Activated naive CD8-positive, alpha-beta T cell (primary cell): Measurements from ENCODE around the gene KRT3.

Experiments used
- H3K27ac Mint-ChIP-seq: one replicate; pipeline ENCODE4 v1.8.0; 2021; ENCODE audit warnings: mixed read lengths
- H3K27me3 Mint-ChIP-seq: one replicate; pipeline ENCODE4 v1.8.0; 2021; ENCODE audit warnings: mixed read lengths
- H3K36me3 Mint-ChIP-seq: one replicate; pipeline ENCODE4 v1.8.0; 2021; ENCODE audit warnings: mixed read lengths
- H3K4me1 Mint-ChIP-seq: one replicate; pipeline ENCODE4 v1.8.0; 2021; ENCODE audit warnings: low read depth, mixed read lengths
- H3K4me3 Mint-ChIP-seq: one replicate; pipeline ENCODE4 v1.8.0; 2021; ENCODE audit warnings: mild to moderate bottlenecking, mixed read lengths
- H3K9me3 Mint-ChIP-seq: one replicate; pipeline ENCODE4 v1.8.0; 2021; ENCODE audit warnings: low read depth, mixed read lengths

KRT3 gene

DNA sequence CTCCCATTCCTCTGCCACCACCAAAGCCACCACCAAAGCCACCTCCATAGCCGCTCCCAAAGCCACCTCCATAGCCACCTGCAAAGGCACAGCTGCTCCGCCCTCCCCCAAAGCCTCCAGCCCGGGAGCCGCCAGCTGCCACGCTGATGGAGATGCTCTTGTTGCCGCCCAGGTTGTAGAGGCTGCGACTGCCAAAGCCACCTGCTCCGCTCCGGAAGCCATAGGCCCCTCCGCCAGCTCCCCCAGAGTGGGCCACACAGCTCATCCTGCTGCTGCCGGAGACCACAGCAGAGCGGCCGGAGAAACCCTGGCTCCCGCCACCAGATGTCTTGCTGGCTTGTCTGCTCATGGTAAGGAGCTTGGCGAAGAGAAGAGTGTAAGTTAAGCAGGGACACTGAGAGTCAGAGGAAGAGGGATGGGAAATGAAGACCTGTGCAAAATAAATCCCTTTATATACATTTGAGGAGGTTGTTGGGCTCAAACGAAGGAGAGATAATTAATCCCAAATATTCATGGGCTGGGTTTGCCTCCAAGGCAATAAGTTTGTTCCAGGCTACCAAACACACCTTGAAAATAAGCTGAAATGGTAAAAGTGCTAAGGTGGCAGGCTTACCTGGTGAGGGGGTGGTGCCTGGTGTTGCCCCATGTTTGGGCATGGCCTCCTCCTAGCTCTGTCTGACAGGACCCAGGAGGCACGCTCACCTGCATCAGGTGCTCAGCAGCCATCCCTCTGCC, at the start of gene KRT3:
TSS of gene KRT3 (minus strand) at position 424 of the 735 bp plus-strand sequence. CDS start at position 349, 75 bp downstream.
- Mint-ChIP-seq H3K27ac (no peak within 1 kb of the TSS), H3K4me1 (peaks cover 14% of the 10 kb centered on the region), H3K9me3 (no peaks in the 10 kb centered on the region), H3K4me3 (no peak within 1 kb of the TSS), H3K27me3 (peaks cover 1% of the 10 kb centered on the region), H3K36me3 (no peaks in the 10 kb centered on the region)

DNA sequence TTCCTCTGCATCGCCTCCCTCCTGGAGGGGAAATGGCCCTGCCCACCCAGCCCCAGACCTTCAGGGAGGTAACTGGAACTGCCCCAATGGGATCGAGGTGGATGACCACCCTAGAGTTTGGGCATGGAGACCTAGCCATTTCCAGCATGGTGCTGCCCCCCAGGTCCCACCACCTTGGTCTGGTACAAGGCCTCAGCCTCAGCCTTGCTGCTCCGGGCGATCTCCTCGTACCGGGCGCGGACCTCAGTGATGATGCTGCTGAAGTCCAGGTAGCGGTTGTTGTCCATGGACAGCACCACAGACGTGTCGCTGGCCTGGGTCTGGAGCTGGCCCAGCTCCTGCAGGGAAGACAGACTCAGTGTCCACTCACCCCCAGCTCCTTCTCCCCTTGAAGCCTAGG, 48.5 kb upstream of the KRT3 start:
- H3K27ac Mint-ChIP-seq = no peak overlapping the region
- H3K27me3 Mint-ChIP-seq = no peaks in the 10 kb centered on the region
- H3K9me3 Mint-ChIP-seq = no peaks in the 10 kb centered on the region
- H3K36me3 Mint-ChIP-seq = no peaks in the 10 kb centered on the region
- H3K4me1 Mint-ChIP-seq = peaks cover 6% of the 10 kb centered on the region
- no peak overlapping the region for H3K4me3 Mint-ChIP-seq

DNA sequence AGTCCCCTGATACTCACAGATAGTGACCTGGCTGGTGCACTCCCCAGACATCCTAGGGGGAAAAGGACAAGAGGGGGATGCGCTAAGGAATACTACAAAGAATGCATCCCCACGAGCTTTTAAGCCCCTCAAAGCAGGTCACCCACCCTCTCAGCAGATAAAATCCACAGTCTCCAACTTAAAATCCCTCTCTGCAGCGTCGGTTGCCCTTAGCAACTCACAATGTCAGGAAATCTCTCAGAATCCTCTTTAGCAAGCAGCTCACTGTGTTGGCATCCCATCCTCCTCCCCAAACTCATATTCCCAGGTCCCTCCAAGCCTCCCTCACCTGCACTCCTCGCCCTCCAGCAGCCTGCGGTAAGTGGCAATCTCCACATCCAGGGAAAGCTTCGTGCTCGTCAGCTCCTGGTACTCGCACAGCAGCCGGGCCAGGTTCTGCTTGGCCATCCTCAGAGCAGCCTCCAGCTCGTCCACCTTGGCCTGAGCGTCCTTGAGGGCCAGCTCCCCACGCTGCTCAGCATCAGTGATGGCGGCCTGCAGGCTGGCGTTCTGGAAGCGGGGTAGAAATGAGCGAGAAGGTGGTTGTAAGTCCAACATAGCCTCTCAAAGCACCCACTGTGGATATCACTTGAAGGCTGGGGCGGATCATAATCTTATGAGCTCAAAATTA, 43.7 kb upstream of the KRT3 start:
- Mint-ChIP-seq H3K27me3 (no peaks in the 10 kb centered on the region), H3K36me3 (no peaks in the 10 kb centered on the region), H3K4me1 (peaks cover 50% of the 10 kb centered on the region), H3K4me3 (no peak overlapping the region), H3K9me3 (no peaks in the 10 kb centered on the region), H3K27ac (peak overlapping the region; percentile 51)

DNA sequence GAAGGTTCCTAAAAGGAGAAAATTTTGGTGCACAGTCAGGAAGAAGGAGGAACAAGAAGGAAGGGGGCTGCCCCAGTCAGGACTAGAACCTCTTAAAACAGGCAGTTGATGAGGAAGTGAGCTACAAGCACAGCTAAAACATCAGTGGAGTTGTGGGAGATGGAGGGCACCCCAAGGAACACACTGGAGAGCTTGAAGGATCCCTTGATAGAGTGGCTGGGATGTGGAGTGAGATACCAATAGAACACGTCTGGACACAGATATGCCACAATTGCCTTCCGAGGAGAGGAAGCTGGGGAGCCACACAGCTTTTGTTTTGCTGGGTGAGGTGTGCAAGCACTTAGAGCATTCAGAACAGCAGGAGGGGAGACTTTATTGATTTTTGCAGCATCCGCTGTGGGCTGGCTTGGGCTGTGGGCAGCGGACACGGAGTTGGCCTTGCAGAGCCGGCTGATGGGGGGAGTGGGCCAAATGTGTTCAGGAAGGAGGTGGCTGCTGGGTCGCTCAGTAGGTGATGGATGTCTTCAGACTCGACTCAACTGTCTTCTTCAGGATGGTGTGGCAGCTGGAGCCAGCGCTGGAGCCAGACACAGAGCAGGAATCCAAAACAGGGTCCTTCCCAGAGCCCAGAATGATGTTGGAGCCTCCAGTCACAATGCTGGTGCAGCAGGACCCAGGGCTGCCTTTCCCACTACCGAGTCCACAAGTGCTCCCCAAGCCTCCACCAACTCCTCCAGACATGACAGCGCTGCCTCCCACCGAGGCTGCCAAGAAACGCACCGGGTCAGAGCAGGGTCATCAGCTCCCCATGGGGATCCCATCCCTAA, 42.9 kb upstream of the KRT3 start:
- peaks cover 52% of the 10 kb centered on the region for H3K4me1 Mint-ChIP-seq
- H3K4me3 Mint-ChIP-seq = no peak overlapping the region
- no peaks in the 10 kb centered on the region for H3K9me3 Mint-ChIP-seq
- H3K27me3 Mint-ChIP-seq = no peaks in the 10 kb centered on the region
- H3K27ac Mint-ChIP-seq = peak overlapping the region; percentile 71
- H3K36me3 Mint-ChIP-seq = no peaks in the 10 kb centered on the region

DNA sequence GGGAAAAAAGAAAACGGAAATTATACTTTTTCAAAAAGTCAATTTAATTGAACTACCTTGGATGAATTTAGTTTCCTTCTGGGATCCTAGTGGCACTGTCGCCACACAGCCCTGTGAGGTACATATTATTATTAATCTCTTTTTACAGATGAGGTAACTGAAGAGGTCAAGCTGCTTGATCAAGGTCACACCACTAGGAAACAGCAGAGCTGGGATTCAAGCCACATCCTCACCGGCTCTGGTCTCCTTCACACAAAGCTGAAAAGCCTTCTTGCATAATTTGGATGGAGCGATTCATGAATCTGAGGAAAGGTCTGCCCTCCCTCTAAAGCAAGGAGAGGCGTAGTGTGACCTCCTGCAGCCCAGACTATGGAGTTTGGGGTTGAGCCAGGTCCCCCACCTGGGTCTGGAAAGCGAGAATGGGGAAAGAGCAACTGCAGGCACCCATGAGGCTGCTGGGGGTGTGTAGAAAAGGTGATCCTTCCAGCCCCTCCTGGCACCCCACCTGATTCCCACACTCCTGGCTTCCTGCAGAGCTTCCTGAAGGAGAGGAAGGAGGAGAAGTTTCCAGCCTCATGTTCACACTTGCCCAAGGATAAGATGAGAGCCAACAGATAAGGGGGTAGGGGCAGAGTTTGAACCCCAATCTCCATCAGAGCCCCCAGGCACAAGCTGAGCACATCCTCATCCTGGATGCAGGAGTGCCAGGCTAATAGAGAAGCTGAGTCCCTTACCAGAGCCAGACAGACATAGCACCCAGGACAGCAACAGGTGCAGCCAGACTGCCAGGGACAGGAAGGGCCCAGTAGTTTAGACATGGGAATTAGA, 42.1 kb upstream of the KRT3 start:
- H3K27me3 Mint-ChIP-seq = no peaks in the 10 kb centered on the region
- H3K4me1 Mint-ChIP-seq = peaks cover 52% of the 10 kb centered on the region
- H3K36me3 Mint-ChIP-seq = no peaks in the 10 kb centered on the region
- H3K27ac Mint-ChIP-seq = peak overlapping the region; percentile 99
- H3K9me3 Mint-ChIP-seq = no peaks in the 10 kb centered on the region
- no peak overlapping the region for H3K4me3 Mint-ChIP-seq

DNA sequence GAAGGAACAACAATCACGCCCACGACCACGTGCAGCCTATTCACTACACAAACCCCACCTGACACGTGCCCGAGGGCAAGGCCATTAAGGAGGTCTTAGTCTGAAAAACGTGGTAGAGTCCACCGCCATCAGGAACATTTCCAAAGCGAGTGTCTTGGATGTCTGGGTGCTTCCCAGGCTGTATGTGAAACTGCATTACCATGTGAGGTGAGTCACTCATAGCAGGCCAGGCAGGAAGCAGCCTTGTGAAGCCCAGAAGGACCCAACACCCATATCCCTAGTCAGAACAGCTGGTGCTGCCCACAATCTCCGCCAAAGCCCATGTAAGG, 41.5 kb upstream of the KRT3 start:
- H3K36me3 Mint-ChIP-seq = no peaks in the 10 kb centered on the region
- no peaks in the 10 kb centered on the region for H3K27me3 Mint-ChIP-seq
- peak overlapping the region; percentile 99 for H3K27ac Mint-ChIP-seq
- no peaks in the 10 kb centered on the region for H3K9me3 Mint-ChIP-seq
- peak overlapping the region; percentile 49 for H3K4me3 Mint-ChIP-seq
- H3K4me1 Mint-ChIP-seq = peaks cover 50% of the 10 kb centered on the region

DNA sequence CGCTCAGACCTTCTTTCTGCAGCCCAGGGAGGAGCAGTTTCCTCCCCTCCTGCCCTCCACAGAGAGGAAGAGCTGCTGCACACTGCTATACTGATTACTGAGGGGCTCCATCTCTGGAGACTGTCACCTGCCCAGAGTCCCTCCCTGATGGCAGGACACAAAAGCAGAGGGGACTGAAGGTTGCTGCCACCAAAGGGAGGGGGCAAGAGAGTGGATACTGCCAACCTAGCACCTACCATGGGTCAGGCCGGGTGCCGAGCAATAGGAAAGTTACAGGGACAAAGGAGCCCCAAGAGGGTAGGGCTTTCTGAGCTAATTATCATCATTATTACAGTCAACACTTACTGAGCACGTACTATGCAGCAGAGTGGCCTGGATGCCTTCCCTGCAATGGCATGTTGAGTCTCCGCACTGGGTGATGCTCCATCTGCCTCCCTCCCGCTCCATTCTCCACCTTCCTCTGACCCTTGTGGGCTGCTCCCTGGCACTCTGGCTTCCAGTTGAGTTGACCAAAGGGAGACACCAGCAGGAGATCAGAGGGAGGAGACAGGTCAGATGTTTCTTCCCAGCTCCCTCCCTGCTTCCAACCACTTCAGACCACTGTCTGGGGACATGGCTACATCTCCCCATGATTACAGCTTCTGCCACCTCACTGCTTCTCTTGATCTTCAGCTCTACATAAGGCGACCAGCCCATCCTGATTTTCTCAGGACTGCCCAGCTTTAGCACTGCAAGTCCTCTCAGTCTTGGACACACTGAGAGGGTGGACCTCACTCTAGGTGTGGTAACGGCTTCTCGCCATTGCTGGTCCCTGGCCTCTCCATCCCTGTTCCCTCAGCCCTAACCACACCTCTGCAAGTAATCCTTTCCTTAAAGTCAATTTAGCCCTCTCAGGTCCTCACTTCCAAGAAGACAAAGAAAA, 40.8 kb upstream of the KRT3 start:
- peak overlapping the region; percentile 99 for H3K27ac Mint-ChIP-seq
- no peaks in the 10 kb centered on the region for H3K9me3 Mint-ChIP-seq
- H3K27me3 Mint-ChIP-seq = no peaks in the 10 kb centered on the region
- no peaks in the 10 kb centered on the region for H3K36me3 Mint-ChIP-seq
- H3K4me1 Mint-ChIP-seq = peaks cover 46% of the 10 kb centered on the region
- peak overlapping the region; percentile 58 for H3K4me3 Mint-ChIP-seq

DNA sequence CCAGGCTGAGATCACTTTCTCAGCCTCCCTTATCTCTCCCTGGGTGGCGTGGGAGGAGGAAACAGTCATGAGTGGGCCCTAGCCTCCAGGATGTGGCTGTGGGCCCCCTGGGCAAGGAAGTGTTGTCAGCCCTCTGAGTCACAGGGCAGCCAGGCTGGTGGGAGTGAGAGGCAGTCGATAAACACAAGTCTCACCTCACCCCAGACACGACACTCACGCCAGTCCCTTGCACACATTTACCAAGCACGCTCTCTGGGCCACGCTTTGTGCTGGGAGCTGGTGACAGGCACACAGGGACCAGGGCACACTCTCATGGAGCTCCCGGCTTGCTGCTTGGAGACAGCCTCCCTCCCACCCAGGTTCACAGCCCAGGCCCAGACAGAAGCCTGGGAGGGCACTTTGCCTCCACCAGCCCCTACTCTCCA, 40.1 kb upstream of the KRT3 start:
- H3K4me1 Mint-ChIP-seq = peaks cover 46% of the 10 kb centered on the region
- H3K4me3 Mint-ChIP-seq = peak overlapping the region; percentile 58
- no peaks in the 10 kb centered on the region for H3K36me3 Mint-ChIP-seq

DNA sequence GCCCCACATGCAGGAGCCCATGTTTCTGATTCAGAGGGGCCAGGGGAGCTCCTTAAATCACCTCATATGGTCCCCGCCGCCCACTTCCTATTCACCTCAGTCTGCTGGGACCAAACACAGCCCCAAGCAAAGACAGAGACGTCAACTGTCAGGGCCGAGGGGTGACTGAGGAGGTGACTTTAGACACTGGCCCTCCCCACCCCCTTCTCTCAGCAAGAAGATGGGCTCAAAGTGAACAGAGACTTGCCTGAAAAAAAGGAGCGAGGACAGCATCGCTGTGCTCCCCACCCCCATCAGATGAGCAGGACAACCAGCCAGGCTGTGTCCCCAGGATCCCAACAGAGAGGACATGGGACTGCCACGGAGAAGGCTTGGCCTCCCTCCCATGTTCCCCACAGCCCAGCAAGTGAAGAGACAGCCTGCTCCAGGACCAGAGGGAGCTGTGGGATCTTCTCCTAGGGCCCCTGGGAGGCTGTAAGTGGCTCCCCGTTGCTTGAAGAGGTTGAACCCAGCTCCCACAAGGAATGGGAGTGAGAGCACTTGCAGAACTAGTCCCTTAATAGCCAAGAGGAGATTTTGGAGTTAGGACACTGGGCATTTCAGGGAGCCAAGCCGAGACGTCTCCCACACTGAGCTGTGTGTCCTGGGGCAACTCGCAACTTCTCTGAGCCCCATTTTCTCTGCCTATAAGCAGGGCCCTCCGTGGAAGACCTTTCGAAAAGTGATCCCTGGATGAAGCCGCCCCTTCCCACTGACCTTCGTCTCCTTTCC, 39.5 kb upstream of the KRT3 start:
- Mint-ChIP-seq H3K4me3 (peak overlapping the region; percentile 58), H3K9me3 (no peaks in the 10 kb centered on the region), H3K27me3 (no peaks in the 10 kb centered on the region), H3K27ac (peak overlapping the region; percentile 99), H3K4me1 (peaks cover 46% of the 10 kb centered on the region), H3K36me3 (no peaks in the 10 kb centered on the region)

More for the DNA sequence above, 40.1 kb upstream of the KRT3 start:
- H3K9me3 Mint-ChIP-seq = no peaks in the 10 kb centered on the region
- H3K27ac Mint-ChIP-seq = peak overlapping the region; percentile 99
- no peaks in the 10 kb centered on the region for H3K27me3 Mint-ChIP-seq

DNA sequence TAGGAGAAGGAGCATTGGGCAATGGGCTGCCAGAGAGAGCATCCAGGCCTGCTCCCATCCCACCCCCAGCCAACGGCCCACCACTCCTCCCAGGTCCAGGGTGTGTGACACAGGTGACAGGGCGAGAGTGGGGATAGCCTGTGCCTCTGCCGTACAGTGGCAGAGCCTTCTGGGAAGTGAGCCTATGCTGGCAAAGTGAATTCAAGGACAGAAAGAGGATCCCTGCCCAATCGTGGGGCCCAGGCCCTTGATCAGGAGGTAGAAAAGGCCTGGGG, 38.7 kb upstream of the KRT3 start:
- no peaks in the 10 kb centered on the region for H3K36me3 Mint-ChIP-seq
- no peak overlapping the region for H3K4me3 Mint-ChIP-seq
- no peaks in the 10 kb centered on the region for H3K9me3 Mint-ChIP-seq
- peak overlapping the region; percentile 81 for H3K27ac Mint-ChIP-seq
- peaks cover 46% of the 10 kb centered on the region for H3K4me1 Mint-ChIP-seq
- no peaks in the 10 kb centered on the region for H3K27me3 Mint-ChIP-seq

DNA sequence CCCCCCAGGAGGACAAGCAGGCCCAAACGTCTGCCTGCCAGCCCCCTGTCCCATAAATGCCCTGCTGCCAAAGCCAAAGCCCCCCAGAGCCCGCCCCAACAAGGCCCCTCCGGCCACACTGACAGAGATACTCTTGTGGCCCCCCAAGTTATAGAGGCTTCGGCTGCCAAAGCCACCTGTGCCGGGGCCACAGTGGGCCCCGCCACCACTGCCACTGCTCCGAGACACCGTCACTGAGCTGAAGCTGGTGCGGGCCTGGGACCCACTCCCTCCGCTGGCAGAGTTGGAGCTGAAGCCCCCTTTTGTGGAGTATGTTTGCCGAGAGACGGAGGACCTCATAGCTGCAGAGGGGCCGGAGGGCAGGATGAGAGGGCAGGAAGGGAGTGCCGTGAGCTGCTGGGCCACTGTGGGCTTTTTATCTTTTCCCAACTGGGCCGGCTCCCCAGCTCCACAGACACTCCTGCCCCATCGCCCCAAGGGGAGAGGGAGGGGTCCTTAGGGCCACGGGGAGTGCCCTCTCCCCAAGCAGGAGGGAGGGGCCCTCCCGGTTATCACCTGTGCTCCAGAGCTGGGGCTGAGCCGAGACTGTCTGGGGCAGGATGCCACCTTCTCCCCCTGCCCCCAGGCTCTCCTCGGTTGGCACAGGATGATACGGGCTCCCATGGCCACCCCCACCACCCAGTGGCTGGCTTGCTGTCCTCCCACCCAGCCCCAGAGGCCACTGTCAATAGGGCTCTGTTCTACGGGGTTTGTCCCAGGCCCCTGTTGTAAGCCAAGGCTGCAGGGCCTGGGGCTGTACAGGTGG, 38.2 kb upstream of the KRT3 start, which contains the start of gene KRT79:
TSS of gene KRT79 (minus strand) at position 390 of the 805 bp plus-strand sequence. CDS start at position 339, 51 bp downstream.
- Mint-ChIP-seq H3K27ac (peak within 1 kb of the TSS; percentile 99), H3K27me3 (no peaks in the 10 kb centered on the region), H3K4me1 (peaks cover 47% of the 10 kb centered on the region), H3K4me3 (no peak within 1 kb of the TSS), H3K9me3 (no peaks in the 10 kb centered on the region), H3K36me3 (no peaks in the 10 kb centered on the region)

DNA sequence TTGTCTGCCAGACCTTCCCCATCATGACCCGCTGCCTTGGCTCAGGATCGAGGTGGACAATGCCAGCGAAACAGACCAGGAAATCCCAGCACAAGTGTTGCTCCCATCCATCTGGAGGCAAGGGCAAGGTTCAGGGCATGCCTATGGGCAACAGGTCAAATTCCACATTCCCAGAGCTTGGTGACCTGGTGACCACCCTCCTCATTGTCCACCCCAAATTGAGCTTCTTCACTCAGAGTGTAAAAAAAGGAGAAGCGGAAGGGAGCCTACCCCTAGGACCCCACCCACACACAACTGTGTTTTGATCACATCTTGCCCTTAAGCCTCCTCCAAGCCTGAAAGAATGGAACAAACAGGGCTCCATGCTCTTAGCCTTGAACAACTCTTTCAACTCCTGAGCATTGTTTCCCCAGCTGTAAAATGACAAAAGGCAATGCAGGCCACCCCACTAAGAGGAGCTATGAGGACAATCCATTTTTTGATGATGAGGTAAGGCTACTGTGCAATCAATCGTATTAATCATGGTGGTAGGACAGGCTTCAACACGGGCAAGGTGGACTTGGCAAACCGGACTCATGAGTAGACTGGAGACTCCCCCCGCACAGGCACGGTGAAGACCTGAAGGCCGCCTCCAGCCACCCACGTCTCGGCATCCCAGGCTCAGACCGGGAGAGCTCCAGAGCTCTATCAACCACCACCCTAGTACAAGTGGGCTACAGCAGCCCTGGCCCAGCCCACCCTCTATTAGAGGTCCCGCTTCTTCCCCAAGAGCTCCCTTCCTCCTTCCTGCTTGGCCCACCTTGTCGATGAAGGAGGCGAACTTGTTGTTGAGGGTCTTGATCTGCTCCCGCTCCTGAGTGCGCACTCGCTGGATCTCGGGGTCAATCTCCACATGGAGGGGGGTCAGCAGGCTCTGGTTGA, 37.3 kb upstream of the KRT3 start:
- H3K27ac Mint-ChIP-seq = peak overlapping the region; percentile 14
- peaks cover 49% of the 10 kb centered on the region for H3K4me1 Mint-ChIP-seq
- no peak overlapping the region for H3K4me3 Mint-ChIP-seq
- no peaks in the 10 kb centered on the region for H3K9me3 Mint-ChIP-seq
- no peaks in the 10 kb centered on the region for H3K36me3 Mint-ChIP-seq
- H3K27me3 Mint-ChIP-seq = no peaks in the 10 kb centered on the region
